Neural progenitor cell (in vitro differentiated cells): ENCODE measurements around the gene ZNF350. TPM values are rescaled to one million over a fixed set of nuclear protein-coding genes. Genes with fewer than 3 reads are reported as not detected.

Source experiments
- DNase-seq: peaks from one replicate; pipeline ENCODE4 v3.0.0-alpha.2; 2016; ENCODE audit warnings: low spot score
- H2AFZ ChIP-seq: fragments of 200-600 bp; sonication (generic); replicated peaks from 2 replicates; pipeline ENCODE4 v1.6.1; 2016; ENCODE audit warnings: antibody characterized with exemption
- H3F3A ChIP-seq: fragments of 200-600 bp; sonication (generic); 2 replicates; pipeline ENCODE4 v1.6.1; 2016; ENCODE audit warnings: antibody characterized with exemption, low read depth
- H3K27ac ChIP-seq: fragments of 200-600 bp; sonication (generic); 2 replicates; pipeline ENCODE4 v1.5.1; 2016; ENCODE audit warnings: mild to moderate bottlenecking
- H3K27me3 ChIP-seq: fragments of 200-600 bp; sonication (generic); 2 replicates; pipeline ENCODE4 v1.6.1; 2016; ENCODE audit warnings: mild to moderate bottlenecking, moderate library complexity
- H3K36me3 ChIP-seq: fragments of 200-600 bp; sonication (generic); 2 replicates; pipeline ENCODE4 v1.5.1; 2016
- H3K4me1 ChIP-seq: fragments of 200-600 bp; sonication (generic); 2 replicates; pipeline ENCODE4 v1.6.1; 2016; ENCODE audit warnings: mixed run types
- H3K4me2 ChIP-seq: fragments of 200-600 bp; sonication (generic); 2 replicates; pipeline ENCODE4 v1.6.1; 2016
- H3K4me3 ChIP-seq: fragments of 200-600 bp; sonication (generic); 2 replicates; pipeline ENCODE4 v1.5.1; 2016
- H3K79me2 ChIP-seq: fragments of 200-600 bp; sonication (generic); 2 replicates; pipeline ENCODE4 v1.6.1; 2016; ENCODE audit warnings: low read depth
- H3K9ac ChIP-seq: fragments of 200-600 bp; sonication (generic); 2 replicates; pipeline ENCODE4 v1.6.1; 2016
- H3K9me3 ChIP-seq: fragments of 200-600 bp; sonication (generic); 2 replicates; pipeline ENCODE4 v1.5.1; 2016; ENCODE audit warnings: low read depth
- H4K20me1 ChIP-seq: fragments of 200-600 bp; sonication (generic); 2 replicates; pipeline ENCODE4 v1.6.1; 2016; ENCODE audit warnings: low read depth
- H3K27ac Mint-ChIP-seq: 3 replicates; pipeline ENCODE4 v1.8.0; 2021; ENCODE audit warnings: mixed read lengths
- H3K27me3 Mint-ChIP-seq: 2 replicates; pipeline ENCODE4 v1.8.0; 2022; ENCODE audit warnings: low read depth, mild to moderate bottlenecking, inconsistent platforms, moderate library complexity, mixed read lengths; ENCODE audit not compliant: insufficient read depth
- H3K36me3 Mint-ChIP-seq: 3 replicates; pipeline ENCODE4 v1.8.0; 2021; ENCODE audit warnings: mixed read lengths
- H3K4me1 Mint-ChIP-seq: 3 replicates; pipeline ENCODE4 v1.8.0; 2021; ENCODE audit warnings: mixed read lengths
- H3K4me3 Mint-ChIP-seq: 3 replicates; pipeline ENCODE4 v1.8.0; 2021; ENCODE audit warnings: mild to moderate bottlenecking, moderate library complexity, mixed read lengths
- H3K9me3 Mint-ChIP-seq: 3 replicates; pipeline ENCODE4 v1.8.0; 2020; ENCODE audit warnings: mixed read lengths
- CTCF ChIP-seq: fragments of 200-600 bp; sonication (generic); IDR thresholded peaks from 2 replicates; pipeline ENCODE4 v1.5.1; 2017; ENCODE audit warnings: antibody characterized with exemption, mild to moderate bottlenecking
- EZH2 ChIP-seq: fragments of 200-600 bp; sonication (generic); IDR thresholded peaks from 2 replicates; pipeline ENCODE4 v1.6.1; 2017; ENCODE audit warnings: antibody characterized with exemption, mild to moderate bottlenecking, moderate library complexity
- EZH2phosphoT487 ChIP-seq: fragments of 200-600 bp; sonication (generic); IDR thresholded peaks from 2 replicates; pipeline ENCODE4 v1.6.1; 2017; ENCODE audit warnings: antibody characterized with exemption
- total RNA-seq: library from RNA; depleted of rRNA; stranded (reverse); fragments of >200 nt; gene quantifications from 2 replicates; pipeline ENCODE4 v1.2.3, GENCODE V29; 2015; ENCODE audit warnings: low replicate concordance

Gene ZNF350
- total RNA-seq, 1 donor from 2014 or later, result 7.3 TPM

GRCh38 chr19:51944798-51945552, 41.7 kb downstream of the ZNF350 start:
- H2AFZ ChIP-seq, result no peak overlapping the region
- TF ChIP-seq EZH2phosphoT487 (no peak), EZH2 (no peak), CTCF (no peak)
- H3K9ac ChIP-seq, result no peak overlapping the region
- H3K9me3 Mint-ChIP-seq, result peaks cover 90% of the 10 kb centered on the region
- H3K27ac ChIP-seq, result no peak overlapping the region
- no peaks in the 10 kb centered on the region for H3K4me1 Mint-ChIP-seq
- no peaks in the 10 kb centered on the region for H3K27me3 ChIP-seq
- H3K36me3 Mint-ChIP-seq, result peaks cover 77% of the 10 kb centered on the region
- no peaks in the 10 kb centered on the region for H4K20me1 ChIP-seq
- peaks cover 2% of the 10 kb centered on the region for H3K27me3 Mint-ChIP-seq
- no peak overlapping the region for H3K4me3 Mint-ChIP-seq
- no peak overlapping the region for H3K4me3 ChIP-seq
- DNase-seq, result no peak
- H3F3A ChIP-seq, result peaks cover 7% of the 10 kb centered on the region
- H3K9me3 ChIP-seq, result peaks cover 46% of the 10 kb centered on the region
- H3K27ac Mint-ChIP-seq, result no peak overlapping the region
- no peaks in the 10 kb centered on the region for H3K79me2 ChIP-seq
- peaks cover 62% of the 10 kb centered on the region for H3K36me3 ChIP-seq
- H3K4me1 ChIP-seq, result no peaks in the 10 kb centered on the region
- H3K4me2 ChIP-seq, result no peak overlapping the region

GRCh38 chr19:51938936-51939335, 47.7 kb downstream of the ZNF350 start:
- peaks cover 2% of the 10 kb centered on the region for H3K27me3 Mint-ChIP-seq
- no peak for DNase-seq
- H3K79me2 ChIP-seq, result no peaks in the 10 kb centered on the region
- H3K9me3 ChIP-seq, result peaks cover 11% of the 10 kb centered on the region
- H3K36me3 ChIP-seq, result peaks cover 47% of the 10 kb centered on the region
- no peaks in the 10 kb centered on the region for H3K4me1 Mint-ChIP-seq
- H3K4me1 ChIP-seq, result no peaks in the 10 kb centered on the region
- peaks cover 69% of the 10 kb centered on the region for H3K9me3 Mint-ChIP-seq
- H3K27ac ChIP-seq, result no peak overlapping the region
- no peaks in the 10 kb centered on the region for H4K20me1 ChIP-seq
- H3K4me2 ChIP-seq, result no peak overlapping the region
- TF ChIP-seq CTCF (no peak), EZH2 (no peak)
- H3K9ac ChIP-seq, result no peak overlapping the region
- H3K4me3 Mint-ChIP-seq, result no peak overlapping the region
- H3K27me3 ChIP-seq, result no peaks in the 10 kb centered on the region
- H3K36me3 Mint-ChIP-seq, result peaks cover 81% of the 10 kb centered on the region
- no peak overlapping the region for H2AFZ ChIP-seq
- no peaks in the 10 kb centered on the region for H3F3A ChIP-seq
- H3K4me3 ChIP-seq, result no peak overlapping the region
- H3K27ac Mint-ChIP-seq, result no peak overlapping the region

GRCh38 chr19:51931921-51932320, 54.7 kb downstream of the ZNF350 start:
- Histone ChIP-seq H3K27ac (no peak overlapping the region), H4K20me1 (no peaks in the 10 kb centered on the region), H3F3A (no peaks in the 10 kb centered on the region), H2AFZ (no peak overlapping the region), H3K27me3 (no peaks in the 10 kb centered on the region), H3K9me3 (no peaks in the 10 kb centered on the region), H3K4me3 (no peak overlapping the region), H3K36me3 (peaks cover 23% of the 10 kb centered on the region), H3K4me2 (no peak overlapping the region), H3K9ac (no peak overlapping the region), H3K79me2 (peaks cover 34% of the 10 kb centered on the region), H3K4me1 (no peaks in the 10 kb centered on the region)
- peaks cover 10% of the 10 kb centered on the region for H3K4me1 Mint-ChIP-seq
- DNase-seq, result no peak
- H3K27me3 Mint-ChIP-seq, result peaks cover 3% of the 10 kb centered on the region
- peaks cover 37% of the 10 kb centered on the region for H3K9me3 Mint-ChIP-seq
- no peak overlapping the region for H3K27ac Mint-ChIP-seq
- TF ChIP-seq EZH2phosphoT487 (no peak), CTCF (no peak), EZH2 (no peak)
- peaks cover 66% of the 10 kb centered on the region for H3K36me3 Mint-ChIP-seq
- H3K4me3 Mint-ChIP-seq, result no peak overlapping the region
